Fibroblast of lung (primary cell): ENCODE measurements around the gene RAB36.
A peak's percentile ranks its signal among the peaks of the same experiment; 100 is the strongest.

Experiments
- CTCF ChIP-seq, 2 donors: IDR thresholded peaks in 1 of 2; conservative IDR thresholded peaks in 1 of 2; 1 replicate in 1 of 2; 2 replicates in 1 of 2; pipeline ENCODE4 v1.5.1; 2011 to 2012; ENCODE audit warnings: low read length in 2 of 2, control low read depth in 1 of 2, inconsistent platforms in 1 of 2, low read depth in 1 of 2, mild to moderate bottlenecking in 1 of 2
- EZH2 ChIP-seq: IDR thresholded peaks from 2 replicates; pipeline ENCODE4 v1.5.1; 2012; ENCODE audit warnings: low read length, control low read depth, mild to moderate bottlenecking; ENCODE audit errors: missing control alignments

DNA sequence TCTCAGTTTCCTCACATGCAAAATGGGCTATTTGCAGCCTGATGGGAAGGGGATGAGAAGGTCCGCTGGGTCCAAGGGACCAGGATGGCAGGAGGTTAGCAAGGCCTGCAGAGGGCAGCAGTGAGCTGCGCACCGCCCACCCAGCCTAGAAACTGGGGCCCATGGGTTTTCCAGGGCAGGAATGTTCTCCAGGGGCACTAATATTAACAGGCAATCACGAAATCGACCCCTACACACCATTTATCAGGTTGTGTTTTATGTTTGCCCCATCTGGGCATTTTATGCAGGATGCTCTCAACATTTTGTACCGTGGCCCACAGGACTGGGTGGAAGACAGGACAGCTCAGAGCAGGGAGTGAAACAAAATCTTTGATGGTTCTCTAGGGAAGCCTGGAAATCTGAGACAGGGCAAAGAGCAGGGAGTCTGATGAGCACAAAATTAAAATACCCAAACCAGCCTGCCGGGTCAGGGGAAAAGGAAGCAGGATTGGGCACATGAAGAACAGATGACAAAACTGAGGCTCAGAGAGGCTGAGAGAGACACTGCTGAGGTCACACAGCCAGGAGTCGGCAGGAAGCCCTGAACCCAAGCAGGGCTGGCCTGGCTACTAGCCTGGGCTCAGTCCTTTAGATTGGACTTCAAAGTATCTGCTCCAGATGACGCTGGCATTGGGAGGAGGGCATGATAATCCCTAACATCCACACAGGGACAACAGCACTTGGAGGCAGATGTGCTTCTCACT lies 33.4 kb downstream of the RAB36 start:
- TF ChIP-seq CTCF (conservative IDR thresholded peaks at IDR 0.05 in 1 of 2, IDR thresholded peaks at IDR 0.05 in 1 of 2; ENCODE audit: low read depth in 1 of 2, low read length in 2 of 2) (peak; percentile 96 to 99), EZH2 (no peak)
